Measurements from ENCODE around the gene SBF2.

SBF2 gene

GRCh38 chr11:10072142-10072541 lies 221.9 kb downstream of the SBF2 start:
- no peak overlapping the region for H3K4me3 ChIP-seq (replicated peaks in 1 of 2; ENCODE audit: low read depth in 2 of 2, low read length in 2 of 2)
- no peak for TF ChIP-seq CTCF (IDR thresholded peaks at IDR 0.05; ENCODE audit: low read depth, low read length)
- peak; percentile 25 to 65 for DNase-seq (ENCODE audit: low read depth in 2 of 2)

- no peak for DNase-seq (ENCODE audit: low read depth in 2 of 2)
- TF ChIP-seq CTCF (IDR thresholded peaks at IDR 0.05; ENCODE audit: low read depth, low read length) = no peak
- H3K4me3 ChIP-seq (replicated peaks in 1 of 2; ENCODE audit: low read depth in 2 of 2, low read length in 2 of 2) = no peak overlapping the region
Observed at GRCh38 chr11:10067629-10068300, 226.3 kb downstream of the SBF2 start.

- DNase-seq (ENCODE audit: low read depth in 2 of 2) = no peak
- no peak for TF ChIP-seq CTCF (IDR thresholded peaks at IDR 0.05; ENCODE audit: low read depth, low read length)
Observed at GRCh38 chr11:10066441-10066840, 227.6 kb downstream of the SBF2 start.

GRCh38 chr11:10064828-10065227 lies 229.2 kb downstream of the SBF2 start:
- DNase-seq (ENCODE audit: low read depth in 2 of 2) = no peak
- no peak for TF ChIP-seq CTCF (IDR thresholded peaks at IDR 0.05; ENCODE audit: low read depth, low read length)
- no peak overlapping the region for H3K4me3 ChIP-seq (replicated peaks in 1 of 2; ENCODE audit: low read depth in 2 of 2, low read length in 2 of 2)

More at GRCh38 chr11:10066441-10066840, 227.6 kb downstream of the SBF2 start:
- no peak overlapping the region for H3K4me3 ChIP-seq (replicated peaks in 1 of 2; ENCODE audit: low read depth in 2 of 2, low read length in 2 of 2)

GRCh38 chr11:10058356-10058755 lies 235.7 kb downstream of the SBF2 start:
- DNase-seq (ENCODE audit: low read depth in 2 of 2) = peak in 1 of 2 donors; percentile 39
- no peak for TF ChIP-seq CTCF (IDR thresholded peaks at IDR 0.05; ENCODE audit: low read depth, low read length)
- no peak overlapping the region for H3K4me3 ChIP-seq (replicated peaks in 1 of 2; ENCODE audit: low read depth in 2 of 2, low read length in 2 of 2)

- TF ChIP-seq CTCF (IDR thresholded peaks at IDR 0.05; ENCODE audit: low read depth, low read length) = no peak
- H3K4me3 ChIP-seq (replicated peaks in 1 of 2; ENCODE audit: low read depth in 2 of 2, low read length in 2 of 2) = no peak overlapping the region
- DNase-seq (ENCODE audit: low read depth in 2 of 2) = peak in 1 of 2 donors; percentile 36
Observed at GRCh38 chr11:10051868-10052586, 242.0 kb downstream of the SBF2 start.

All from cardiac fibroblast (primary cell).